Activated CD4-positive, alpha-beta memory T cell treated with anti-CD3 and anti-CD28 coated beads, Interleukin-2, amount 10 ng/mL, durations not matched to agents 7 days and 5 days (primary cell): ENCODE measurements around the gene CDCP2. TPM values are rescaled to one million over a fixed set of nuclear protein-coding genes. Genes with fewer than 3 reads are reported as not detected.
"Not testable (repeated sequence)": the region's sequence is repeated elsewhere in the genome, so short reads cannot be mapped to it uniquely, and the experiment has no call there.

ENCODE experiments used
- CTCF ChIA-PET: fragments of 350-600 bp; sonication (Branson Sonifier 250); formaldehyde crosslinking; loops from one replicate; lab custom pipeline; 2021; ENCODE audit warnings: antibody characterized with exemption, inconsistent platforms; lab: Charles Lee
- POLR2A ChIA-PET: fragments of 350-600 bp; sonication (Branson Sonifier 250); formaldehyde crosslinking; loops from one replicate; lab custom pipeline; 2021; ENCODE audit warnings: antibody characterized with exemption; lab: Charles Lee
- DNase-seq: peaks from one replicate; pipeline ENCODE4 v3.0.0-alpha.2; 2020
- H3K27ac Mint-ChIP-seq: one replicate; pipeline ENCODE4 v1.8.0; 2021; ENCODE audit warnings: mild to moderate bottlenecking, mixed read lengths
- H3K27me3 Mint-ChIP-seq: one replicate; pipeline ENCODE4 v1.8.0; 2021; ENCODE audit warnings: mixed read lengths
- H3K36me3 Mint-ChIP-seq: one replicate; pipeline ENCODE4 v1.8.0; 2021; ENCODE audit warnings: low read depth, mixed read lengths
- H3K4me1 Mint-ChIP-seq: one replicate; pipeline ENCODE4 v1.8.0; 2021; ENCODE audit warnings: mixed read lengths
- H3K4me3 Mint-ChIP-seq: one replicate; pipeline ENCODE4 v1.8.0; 2021; ENCODE audit warnings: mild to moderate bottlenecking, mixed read lengths
- H3K9me3 Mint-ChIP-seq: one replicate; pipeline ENCODE4 v1.8.0; 2021; ENCODE audit warnings: mixed read lengths
- total RNA-seq, 2 experiments: library from RNA; stranded (reverse); gene quantifications; one replicate each; pipeline ENCODE4 v1.2.3, GENCODE V29; 2021

The CDCP2 gene
- total RNA-seq, 2 experiments from 2014 or later: not detected

- no peak for DNase-seq
- Mint-ChIP-seq H3K36me3 (peaks cover 17% of the 10 kb centered on the region), H3K4me1 (no peaks in the 10 kb centered on the region), H3K4me3 (no peak overlapping the region), H3K9me3 (no peaks in the 10 kb centered on the region), H3K27ac (no peak overlapping the region), H3K27me3 (no peaks in the 10 kb centered on the region)
- ChIA-PET CTCF (interaction anchor here (1.6 kb wide), 1 partner anchor 10 kb away, joined by 4 read pairs; no protein-coding TSS in a partner anchor), POLR2A (no interaction called here)
Measured at GRCh38 chr1:54105080-54105479, 47.7 kb downstream of the CDCP2 start.

- H3K4me3 Mint-ChIP-seq, POLR2A ChIA-PET, H3K27me3 Mint-ChIP-seq, H3K9me3 Mint-ChIP-seq, H3K4me1 Mint-ChIP-seq, DNase-seq, H3K27ac Mint-ChIP-seq: not testable (repeated sequence)
- CTCF ChIA-PET: interaction anchor here (1.6 kb wide), 1 partner anchor 10 kb away, joined by 4 read pairs; no protein-coding TSS in a partner anchor
- peaks cover 17% of the 10 kb centered on the region for H3K36me3 Mint-ChIP-seq
Measured at GRCh38 chr1:54104613-54105012, 48.2 kb downstream of the CDCP2 start.

- Mint-ChIP-seq H3K27me3 (no peaks in the 10 kb centered on the region), H3K27ac (no peak overlapping the region)
Measured at GRCh38 chr1:54103414-54103813, 49.4 kb downstream of the CDCP2 start.

GRCh38 chr1:54100500-54100899, 52.3 kb downstream of the CDCP2 start:
- H3K4me1 Mint-ChIP-seq: no peaks in the 10 kb centered on the region
- no peaks in the 10 kb centered on the region for H3K9me3 Mint-ChIP-seq
- H3K27ac Mint-ChIP-seq: no peak overlapping the region
- no peak overlapping the region for H3K4me3 Mint-ChIP-seq
- peaks cover 38% of the 10 kb centered on the region for H3K36me3 Mint-ChIP-seq
- no peak for DNase-seq
- ChIA-PET POLR2A (no interaction called here), CTCF (no interaction called here)
- H3K27me3 Mint-ChIP-seq: no peaks in the 10 kb centered on the region

More at GRCh38 chr1:54103414-54103813, 49.4 kb downstream of the CDCP2 start:
- ChIA-PET POLR2A (interaction anchor here (1.2 kb wide), 1 partner anchor 12 kb away, joined by 5 read pairs; no protein-coding TSS in a partner anchor), CTCF (no interaction called here)
- H3K4me1 Mint-ChIP-seq: no peaks in the 10 kb centered on the region
- peaks cover 23% of the 10 kb centered on the region for H3K36me3 Mint-ChIP-seq
- H3K4me3 Mint-ChIP-seq: no peak overlapping the region
- H3K9me3 Mint-ChIP-seq: no peaks in the 10 kb centered on the region
- DNase-seq: no peak

GRCh38 chr1:54099061-54099610, 53.7 kb downstream of the CDCP2 start:
- Mint-ChIP-seq H3K27me3 (no peaks in the 10 kb centered on the region), H3K36me3 (peaks cover 38% of the 10 kb centered on the region), H3K4me1 (no peaks in the 10 kb centered on the region), H3K9me3 (no peaks in the 10 kb centered on the region), H3K4me3 (no peak overlapping the region), H3K27ac (no peak overlapping the region)
- no peak for DNase-seq
- CTCF ChIA-PET: interaction anchor here (1.8 kb wide), 1 partner anchor 17 kb away, joined by 6 read pairs; no protein-coding TSS in a partner anchor
- POLR2A ChIA-PET: interaction anchor here (0.6 kb wide), 1 partner anchor 49 kb away, joined by 3 read pairs; no protein-coding TSS in a partner anchor

- H3K4me1 Mint-ChIP-seq: no peaks in the 10 kb centered on the region
- ChIA-PET CTCF (no interaction called here), POLR2A (no interaction called here)
- H3K27ac Mint-ChIP-seq: no peak overlapping the region
- H3K36me3 Mint-ChIP-seq: peaks cover 32% of the 10 kb centered on the region
- H3K4me3 Mint-ChIP-seq: no peak overlapping the region
- no peaks in the 10 kb centered on the region for H3K9me3 Mint-ChIP-seq
- H3K27me3 Mint-ChIP-seq: no peaks in the 10 kb centered on the region
- DNase-seq: no peak
Measured at GRCh38 chr1:54096877-54097240, 55.9 kb downstream of the CDCP2 start.

- no peaks in the 10 kb centered on the region for H3K9me3 Mint-ChIP-seq
- H3K27ac Mint-ChIP-seq: no peak overlapping the region
- no peak overlapping the region for H3K4me3 Mint-ChIP-seq
- peaks cover 32% of the 10 kb centered on the region for H3K36me3 Mint-ChIP-seq
- CTCF ChIA-PET: no interaction called here
- H3K27me3 Mint-ChIP-seq: no peaks in the 10 kb centered on the region
- no peak for DNase-seq
- POLR2A ChIA-PET: no interaction called here
- no peaks in the 10 kb centered on the region for H3K4me1 Mint-ChIP-seq
Measured at GRCh38 chr1:54096227-54096876, 56.4 kb downstream of the CDCP2 start.

- H3K4me3 Mint-ChIP-seq: no peak overlapping the region
- ChIA-PET CTCF (no interaction called here), POLR2A (no interaction called here)
- H3K27ac Mint-ChIP-seq: no peak overlapping the region
- H3K4me1 Mint-ChIP-seq: no peaks in the 10 kb centered on the region
- no peak for DNase-seq
- no peaks in the 10 kb centered on the region for H3K9me3 Mint-ChIP-seq
- peaks cover 28% of the 10 kb centered on the region for H3K36me3 Mint-ChIP-seq
- H3K27me3 Mint-ChIP-seq: no peaks in the 10 kb centered on the region
Measured at GRCh38 chr1:54095546-54096226, 57.1 kb downstream of the CDCP2 start.

DNA sequence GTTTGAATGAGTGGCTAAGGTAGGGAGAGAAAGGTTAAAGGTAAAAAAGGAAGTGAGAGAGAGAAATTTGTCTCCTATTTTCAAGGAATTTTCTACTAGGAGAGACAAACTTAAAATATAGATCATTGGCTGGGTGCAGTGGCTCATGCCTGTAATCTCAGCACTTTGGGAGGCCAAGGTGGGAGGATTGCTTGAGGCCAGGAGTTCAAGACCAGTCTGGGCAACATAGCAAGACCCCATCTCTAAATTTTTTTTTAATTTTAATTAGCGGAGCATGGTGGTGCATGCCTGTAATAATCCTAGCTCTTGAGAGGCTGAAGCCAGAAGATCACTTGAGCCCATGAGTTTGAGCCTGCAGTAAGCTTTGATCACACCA, 58.1 kb downstream of the CDCP2 start:
- H3K36me3 Mint-ChIP-seq: peaks cover 23% of the 10 kb centered on the region
- not testable (repeated sequence) for H3K9me3 Mint-ChIP-seq, H3K4me1 Mint-ChIP-seq, DNase-seq, H3K4me3 Mint-ChIP-seq, H3K27me3 Mint-ChIP-seq, H3K27ac Mint-ChIP-seq
- ChIA-PET POLR2A (interaction anchor here (0.7 kb wide), 1 partner anchor 622 kb away, joined by 3 read pairs; no protein-coding TSS in a partner anchor), CTCF (interaction anchor here (0.6 kb wide), 1 partner anchor 135 kb away, joined by 5 read pairs; no protein-coding TSS in a partner anchor)

- ChIA-PET CTCF (no interaction called here), POLR2A (interaction anchor here (0.7 kb wide), 1 partner anchor 622 kb away, joined by 3 read pairs; no protein-coding TSS in a partner anchor)
- Mint-ChIP-seq H3K36me3 (peaks cover 24% of the 10 kb centered on the region), H3K27ac (no peak overlapping the region), H3K4me1 (no peaks in the 10 kb centered on the region), H3K4me3 (no peak overlapping the region), H3K27me3 (no peaks in the 10 kb centered on the region), H3K9me3 (no peaks in the 10 kb centered on the region)
- no peak for DNase-seq
Measured at GRCh38 chr1:54094001-54094729, 58.6 kb downstream of the CDCP2 start.

GRCh38 chr1:54091666-54092065, 61.1 kb downstream of the CDCP2 start:
- no peaks in the 10 kb centered on the region for H3K27me3 Mint-ChIP-seq
- no peak overlapping the region for H3K27ac Mint-ChIP-seq
- H3K36me3 Mint-ChIP-seq: peaks cover 12% of the 10 kb centered on the region
- ChIA-PET CTCF (interaction anchor here (0.5 kb wide), 1 partner anchor 397 kb away, joined by 3 read pairs; no protein-coding TSS in a partner anchor), POLR2A (no interaction called here)
- no peak overlapping the region for H3K4me3 Mint-ChIP-seq
- H3K4me1 Mint-ChIP-seq: peaks cover 3% of the 10 kb centered on the region
- DNase-seq: no peak
- H3K9me3 Mint-ChIP-seq: no peaks in the 10 kb centered on the region

GRCh38 chr1:54088385-54088784, 64.4 kb downstream of the CDCP2 start:
- no peaks in the 10 kb centered on the region for H3K27me3 Mint-ChIP-seq
- ChIA-PET CTCF (no interaction called here), POLR2A (no interaction called here)
- H3K27ac Mint-ChIP-seq: no peak overlapping the region
- H3K36me3 Mint-ChIP-seq: peaks cover 6% of the 10 kb centered on the region
- no peaks in the 10 kb centered on the region for H3K9me3 Mint-ChIP-seq
- H3K4me1 Mint-ChIP-seq: peaks cover 3% of the 10 kb centered on the region
- no peak for DNase-seq
- no peak overlapping the region for H3K4me3 Mint-ChIP-seq
